Measurements from ENCODE around the gene ARHGAP27. TPM values are rescaled to one million over a fixed set of nuclear protein-coding genes. Genes with fewer than 3 reads are reported as not detected.

Gene ARHGAP27
- total and polyA plus RNA-seq, 2 of the 13 experiments (the other 11 are each of a cell fraction or from before 2014, with no cell fraction given) = 15.5 to 18.9 TPM

DNA sequence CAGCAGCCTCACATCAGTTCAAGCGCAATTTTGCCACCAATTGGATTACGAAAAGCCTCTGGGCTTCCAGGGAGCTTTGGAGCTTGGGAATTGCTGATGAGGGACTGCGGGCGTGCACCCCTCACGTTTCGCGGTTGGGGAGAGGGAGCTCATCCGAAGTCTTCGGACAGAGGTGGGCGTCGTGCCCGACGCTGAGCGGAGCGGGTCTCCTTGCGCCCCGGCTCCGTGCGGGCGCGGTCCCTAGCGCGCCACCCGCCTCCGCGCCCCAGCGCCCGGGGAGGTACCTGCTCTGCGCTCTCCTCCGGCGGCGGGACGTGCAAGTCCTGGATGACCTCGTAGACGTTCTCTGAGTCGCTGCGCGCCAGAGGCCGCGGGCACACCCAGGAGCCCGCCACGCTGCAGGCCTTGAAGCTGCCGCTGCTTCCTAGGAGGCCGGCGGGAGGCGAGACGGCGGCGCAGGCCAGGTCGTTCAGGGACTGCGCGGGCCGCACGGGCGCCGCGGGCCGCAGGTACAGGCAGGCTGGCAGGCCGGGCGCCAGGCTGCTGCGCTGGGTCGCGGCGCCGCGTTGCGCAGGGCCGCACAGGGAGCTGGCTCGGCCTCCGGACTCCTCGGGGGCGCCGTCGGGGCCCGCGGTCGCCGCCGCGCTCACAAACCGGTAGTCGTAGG lies 3.2 kb downstream of the ARHGAP27 start (continued):
- TF ChIP-seq, protein P1, sequence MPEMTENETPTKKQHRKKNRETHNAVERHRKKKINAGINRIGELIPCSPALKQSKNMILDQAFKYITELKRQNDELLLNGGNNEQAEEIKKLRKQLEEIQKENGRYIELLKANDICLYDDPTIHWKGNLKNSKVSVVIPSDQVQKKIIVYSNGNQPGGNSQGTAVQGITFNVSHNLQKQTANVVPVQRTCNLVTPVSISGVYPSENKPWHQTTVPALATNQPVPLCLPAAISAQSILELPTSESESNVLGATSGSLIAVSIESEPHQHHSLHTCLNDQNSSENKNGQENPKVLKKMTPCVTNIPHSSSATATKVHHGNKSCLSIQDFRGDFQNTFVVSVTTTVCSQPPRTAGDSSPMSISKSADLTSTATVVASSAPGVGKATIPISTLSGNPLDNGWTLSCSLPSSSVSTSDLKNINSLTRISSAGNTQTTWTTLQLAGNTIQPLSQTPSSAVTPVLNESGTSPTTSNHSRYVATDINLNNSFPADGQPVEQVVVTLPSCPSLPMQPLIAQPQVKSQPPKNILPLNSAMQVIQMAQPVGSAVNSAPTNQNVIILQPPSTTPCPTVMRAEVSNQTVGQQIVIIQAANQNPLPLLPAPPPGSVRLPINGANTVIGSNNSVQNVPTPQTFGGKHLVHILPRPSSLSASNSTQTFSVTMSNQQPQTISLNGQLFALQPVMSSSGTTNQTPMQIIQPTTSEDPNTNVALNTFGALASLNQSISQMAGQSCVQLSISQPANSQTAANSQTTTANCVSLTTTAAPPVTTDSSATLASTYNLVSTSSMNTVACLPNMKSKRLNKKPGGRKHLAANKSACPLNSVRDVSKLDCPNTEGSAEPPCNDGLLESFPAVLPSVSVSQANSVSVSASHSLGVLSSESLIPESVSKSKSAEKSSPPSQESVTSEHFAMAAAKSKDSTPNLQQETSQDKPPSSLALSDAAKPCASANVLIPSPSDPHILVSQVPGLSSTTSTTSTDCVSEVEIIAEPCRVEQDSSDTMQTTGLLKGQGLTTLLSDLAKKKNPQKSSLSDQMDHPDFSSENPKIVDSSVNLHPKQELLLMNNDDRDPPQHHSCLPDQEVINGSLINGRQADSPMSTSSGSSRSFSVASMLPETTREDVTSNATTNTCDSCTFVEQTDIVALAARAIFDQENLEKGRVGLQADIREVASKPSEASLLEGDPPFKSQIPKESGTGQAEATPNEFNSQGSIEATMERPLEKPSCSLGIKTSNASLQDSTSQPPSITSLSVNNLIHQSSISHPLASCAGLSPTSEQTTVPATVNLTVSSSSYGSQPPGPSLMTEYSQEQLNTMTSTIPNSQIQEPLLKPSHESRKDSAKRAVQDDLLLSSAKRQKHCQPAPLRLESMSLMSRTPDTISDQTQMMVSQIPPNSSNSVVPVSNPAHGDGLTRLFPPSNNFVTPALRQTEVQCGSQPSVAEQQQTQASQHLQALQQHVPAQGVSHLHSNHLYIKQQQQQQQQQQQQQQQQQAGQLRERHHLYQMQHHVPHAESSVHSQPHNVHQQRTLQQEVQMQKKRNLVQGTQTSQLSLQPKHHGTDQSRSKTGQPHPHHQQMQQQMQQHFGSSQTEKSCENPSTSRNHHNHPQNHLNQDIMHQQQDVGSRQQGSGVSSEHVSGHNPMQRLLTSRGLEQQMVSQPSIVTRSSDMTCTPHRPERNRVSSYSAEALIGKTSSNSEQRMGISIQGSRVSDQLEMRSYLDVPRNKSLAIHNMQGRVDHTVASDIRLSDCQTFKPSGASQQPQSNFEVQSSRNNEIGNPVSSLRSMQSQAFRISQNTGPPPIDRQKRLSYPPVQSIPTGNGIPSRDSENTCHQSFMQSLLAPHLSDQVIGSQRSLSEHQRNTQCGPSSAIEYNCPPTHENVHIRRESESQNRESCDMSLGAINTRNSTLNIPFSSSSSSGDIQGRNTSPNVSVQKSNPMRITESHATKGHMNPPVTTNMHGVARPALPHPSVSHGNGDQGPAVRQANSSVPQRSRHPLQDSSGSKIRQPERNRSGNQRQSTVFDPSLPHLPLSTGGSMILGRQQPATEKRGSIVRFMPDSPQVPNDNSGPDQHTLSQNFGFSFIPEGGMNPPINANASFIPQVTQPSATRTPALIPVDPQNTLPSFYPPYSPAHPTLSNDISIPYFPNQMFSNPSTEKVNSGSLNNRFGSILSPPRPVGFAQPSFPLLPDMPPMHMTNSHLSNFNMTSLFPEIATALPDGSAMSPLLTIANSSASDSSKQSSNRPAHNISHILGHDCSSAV (CRISPR knock-in tag; IDR thresholded peaks at IDR 0.05; ENCODE audit: borderline replicate concordance) = no peak
- TF ChIP-seq, protein P2, sequence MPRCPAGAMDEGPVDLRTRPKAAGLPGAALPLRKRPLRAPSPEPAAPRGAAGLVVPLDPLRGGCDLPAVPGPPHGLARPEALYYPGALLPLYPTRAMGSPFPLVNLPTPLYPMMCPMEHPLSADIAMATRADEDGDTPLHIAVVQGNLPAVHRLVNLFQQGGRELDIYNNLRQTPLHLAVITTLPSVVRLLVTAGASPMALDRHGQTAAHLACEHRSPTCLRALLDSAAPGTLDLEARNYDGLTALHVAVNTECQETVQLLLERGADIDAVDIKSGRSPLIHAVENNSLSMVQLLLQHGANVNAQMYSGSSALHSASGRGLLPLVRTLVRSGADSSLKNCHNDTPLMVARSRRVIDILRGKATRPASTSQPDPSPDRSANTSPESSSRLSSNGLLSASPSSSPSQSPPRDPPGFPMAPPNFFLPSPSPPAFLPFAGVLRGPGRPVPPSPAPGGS (CRISPR knock-in tag; IDR thresholded peaks at IDR 0.05) = peak; percentile 14; the same call in 1 of the 2 replicates
- TF ChIP-seq DNMT3B (CRISPR knock-in tag; conservative IDR thresholded peaks at IDR 0.05) (no peak), SMYD3 (CRISPR knock-in tag; IDR thresholded peaks at IDR 0.05) (no peak), ZNF441 (CRISPR knock-in tag; IDR thresholded peaks at IDR 0.05; ENCODE audit: borderline replicate concordance) (no peak), REPIN1 (CRISPR knock-in tag; IDR thresholded peaks at IDR 0.05; ENCODE audit: borderline replicate concordance, low read depth) (no peak), ZMAT3 (CRISPR knock-in tag; conservative IDR thresholded peaks at IDR 0.05) (0 out of 2 replicates have a peak, but pooled peaks have one; percentile 13), HOXA7 (CRISPR knock-in tag; IDR thresholded peaks at IDR 0.05) (no peak)
- TF ChIP-seq, protein P3, sequence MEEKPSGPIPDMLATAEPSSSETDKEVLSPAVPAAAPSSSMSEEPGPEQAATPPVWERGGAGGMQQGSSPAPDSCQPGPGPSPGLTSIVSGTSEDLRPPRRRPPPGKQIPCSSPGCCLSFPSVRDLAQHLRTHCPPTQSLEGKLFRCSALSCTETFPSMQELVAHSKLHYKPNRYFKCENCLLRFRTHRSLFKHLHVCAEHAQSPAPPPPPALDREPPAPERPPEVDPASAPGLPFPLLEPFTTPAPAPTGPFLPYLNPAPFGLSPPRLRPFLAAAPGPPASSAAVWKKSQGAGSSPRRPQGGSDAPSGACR (CRISPR knock-in tag; IDR thresholded peaks at IDR 0.05) = no peak
- TF ChIP-seq, protein P4, sequence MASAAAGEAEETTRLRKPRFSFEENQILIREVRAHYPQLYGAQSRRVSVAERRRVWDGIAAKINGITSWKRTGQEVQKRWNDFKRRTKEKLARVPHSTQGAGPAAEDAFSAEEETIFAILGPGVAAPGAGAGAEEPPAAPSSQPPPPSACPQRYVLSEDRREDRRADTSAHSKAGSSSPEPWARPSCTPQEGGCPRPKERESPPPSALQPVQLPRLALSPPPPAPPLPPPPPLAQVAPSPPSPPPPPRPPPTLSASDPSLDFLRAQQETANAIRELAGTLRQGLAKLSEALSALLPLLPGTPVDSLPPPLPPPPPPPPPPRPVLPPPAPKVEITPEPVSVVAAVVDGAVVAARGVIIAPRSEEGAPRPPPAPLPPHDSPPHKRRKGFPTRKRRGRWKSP (CRISPR knock-in tag; IDR thresholded peaks at IDR 0.05) = peak; percentile 75; the same call in 1 of the 2 replicates
- TF ChIP-seq, protein P5, sequence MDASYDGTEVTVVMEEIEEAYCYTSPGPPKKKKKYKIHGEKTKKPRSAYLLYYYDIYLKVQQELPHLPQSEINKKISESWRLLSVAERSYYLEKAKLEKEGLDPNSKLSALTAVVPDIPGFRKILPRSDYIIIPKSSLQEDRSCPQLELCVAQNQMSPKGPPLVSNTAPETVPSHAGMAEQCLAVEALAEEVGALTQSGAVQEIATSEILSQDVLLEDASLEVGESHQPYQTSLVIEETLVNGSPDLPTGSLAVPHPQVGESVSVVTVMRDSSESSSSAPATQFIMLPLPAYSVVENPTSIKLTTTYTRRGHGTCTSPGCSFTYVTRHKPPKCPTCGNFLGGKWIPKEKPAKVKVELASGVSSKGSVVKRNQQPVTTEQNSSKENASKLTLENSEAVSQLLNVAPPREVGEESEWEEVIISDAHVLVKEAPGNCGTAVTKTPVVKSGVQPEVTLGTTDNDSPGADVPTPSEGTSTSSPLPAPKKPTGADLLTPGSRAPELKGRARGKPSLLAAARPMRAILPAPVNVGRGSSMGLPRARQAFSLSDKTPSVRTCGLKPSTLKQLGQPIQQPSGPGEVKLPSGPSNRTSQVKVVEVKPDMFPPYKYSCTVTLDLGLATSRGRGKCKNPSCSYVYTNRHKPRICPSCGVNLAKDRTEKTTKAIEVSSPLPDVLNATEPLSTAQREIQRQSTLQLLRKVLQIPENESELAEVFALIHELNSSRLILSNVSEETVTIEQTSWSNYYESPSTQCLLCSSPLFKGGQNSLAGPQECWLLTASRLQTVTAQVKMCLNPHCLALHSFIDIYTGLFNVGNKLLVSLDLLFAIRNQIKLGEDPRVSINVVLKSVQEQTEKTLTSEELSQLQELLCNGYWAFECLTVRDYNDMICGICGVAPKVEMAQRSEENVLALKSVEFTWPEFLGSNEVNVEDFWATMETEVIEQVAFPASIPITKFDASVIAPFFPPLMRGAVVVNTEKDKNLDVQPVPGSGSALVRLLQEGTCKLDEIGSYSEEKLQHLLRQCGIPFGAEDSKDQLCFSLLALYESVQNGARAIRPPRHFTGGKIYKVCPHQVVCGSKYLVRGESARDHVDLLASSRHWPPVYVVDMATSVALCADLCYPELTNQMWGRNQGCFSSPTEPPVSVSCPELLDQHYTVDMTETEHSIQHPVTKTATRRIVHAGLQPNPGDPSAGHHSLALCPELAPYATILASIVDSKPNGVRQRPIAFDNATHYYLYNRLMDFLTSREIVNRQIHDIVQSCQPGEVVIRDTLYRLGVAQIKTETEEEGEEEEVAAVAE (CRISPR knock-in tag; IDR thresholded peaks at IDR 0.05; ENCODE audit: borderline replicate concordance) = no peak
- TF ChIP-seq, protein P6, sequence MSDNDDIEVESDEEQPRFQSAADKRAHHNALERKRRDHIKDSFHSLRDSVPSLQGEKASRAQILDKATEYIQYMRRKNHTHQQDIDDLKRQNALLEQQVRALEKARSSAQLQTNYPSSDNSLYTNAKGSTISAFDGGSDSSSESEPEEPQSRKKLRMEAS (IDR thresholded peaks at IDR 0.05) = 0 out of 2 replicates have a peak, but pooled peaks have one; percentile 14

Data from HepG2 (cell line).